Upper lobe of left lung (tissue), 4 donors: ENCODE results near the gene SERGEF.
"Not testable (repeated sequence)": the region's sequence is repeated elsewhere in the genome, so short reads cannot be mapped to it uniquely, and the experiment has no call there.

Experiments used
- POLR2A ChIP-seq, 4 donors: fragments of 450-650 bp; IDR thresholded peaks; one replicate each; pipeline ENCODE4 v1.5.1; 2016 to 2017; ENCODE audit warnings: antibody characterized with exemption in 4 of 4, mild to moderate bottlenecking in 2 of 4
- TF ChIP-seq, protein P1 (sequence below), 6 experiments: fragments of 450-650 bp in 4 of 6; fragments of 200-600 bp in 2 of 6; sonication (generic) in 2 of 6; IDR thresholded peaks; one replicate each; pipeline ENCODE4 v1.5.1; 2016 to 2019; ENCODE audit warnings: antibody characterized with exemption in 6 of 6

DNA sequence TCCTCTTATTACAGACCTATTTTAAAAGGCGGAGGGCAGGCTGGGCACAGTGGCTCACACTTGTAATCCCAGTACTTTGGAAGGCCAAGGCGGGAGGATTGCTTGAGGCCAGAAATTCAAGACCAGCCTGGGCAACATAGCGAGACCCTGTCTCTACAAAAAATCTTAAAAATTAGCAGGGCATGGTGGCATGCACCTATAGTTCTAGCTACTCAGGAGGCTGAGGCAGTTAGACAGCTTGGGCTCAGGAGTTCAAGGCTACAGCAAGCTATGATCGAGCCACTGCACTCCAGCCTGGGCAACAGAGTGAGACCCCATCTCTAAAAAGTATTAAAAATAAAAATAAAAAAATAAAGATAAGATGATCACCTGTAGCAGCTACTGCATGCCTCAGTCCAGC, 12.7 kb downstream of the SERGEF start:
- TF ChIP-seq, protein P1, sequence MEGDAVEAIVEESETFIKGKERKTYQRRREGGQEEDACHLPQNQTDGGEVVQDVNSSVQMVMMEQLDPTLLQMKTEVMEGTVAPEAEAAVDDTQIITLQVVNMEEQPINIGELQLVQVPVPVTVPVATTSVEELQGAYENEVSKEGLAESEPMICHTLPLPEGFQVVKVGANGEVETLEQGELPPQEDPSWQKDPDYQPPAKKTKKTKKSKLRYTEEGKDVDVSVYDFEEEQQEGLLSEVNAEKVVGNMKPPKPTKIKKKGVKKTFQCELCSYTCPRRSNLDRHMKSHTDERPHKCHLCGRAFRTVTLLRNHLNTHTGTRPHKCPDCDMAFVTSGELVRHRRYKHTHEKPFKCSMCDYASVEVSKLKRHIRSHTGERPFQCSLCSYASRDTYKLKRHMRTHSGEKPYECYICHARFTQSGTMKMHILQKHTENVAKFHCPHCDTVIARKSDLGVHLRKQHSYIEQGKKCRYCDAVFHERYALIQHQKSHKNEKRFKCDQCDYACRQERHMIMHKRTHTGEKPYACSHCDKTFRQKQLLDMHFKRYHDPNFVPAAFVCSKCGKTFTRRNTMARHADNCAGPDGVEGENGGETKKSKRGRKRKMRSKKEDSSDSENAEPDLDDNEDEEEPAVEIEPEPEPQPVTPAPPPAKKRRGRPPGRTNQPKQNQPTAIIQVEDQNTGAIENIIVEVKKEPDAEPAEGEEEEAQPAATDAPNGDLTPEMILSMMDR (IDR thresholded peaks at IDR 0.05), result not testable (repeated sequence)
- TF ChIP-seq POLR2A (IDR thresholded peaks at IDR 0.05), result not testable (repeated sequence)
